ENCODE measurements around the gene TBX6.
A peak's percentile ranks its signal among the peaks of the same experiment; 100 is the strongest.

The TBX6 gene

GRCh38 chr16:30096862-30097563 is 5.3 kb upstream of the TBX6 start:
- Mint-ChIP-seq H3K4me3 (peak overlapping the region; percentile 55), H3K27me3 (no peaks in the 10 kb centered on the region), H3K4me1 (ENCODE audit: low read depth) (peaks cover 35% of the 10 kb centered on the region), H3K27ac (peak overlapping the region; percentile 95), H3K9me3 (peaks cover 52% of the 10 kb centered on the region), H3K36me3 (ENCODE audit: low read depth) (peaks cover 47% of the 10 kb centered on the region)
- intact Hi-C loops (cut with micrococcal nuclease): no loop called here

GRCh38 chr16:30096105-30096861 is 4.6 kb upstream of the TBX6 start, which contains the start of gene YPEL3:
Gene YPEL3 (minus strand): TSS chr16:30096213. CDS start chr16:30095482, 731 bp downstream.
- Mint-ChIP-seq H3K27ac (peak within 1 kb of the TSS; percentile 95), H3K4me3 (peak within 1 kb of the TSS; percentile 93), H3K4me1 (ENCODE audit: low read depth) (peaks cover 42% of the 10 kb centered on the region), H3K36me3 (ENCODE audit: low read depth) (peaks cover 47% of the 10 kb centered on the region), H3K9me3 (peaks cover 44% of the 10 kb centered on the region), H3K27me3 (no peaks in the 10 kb centered on the region)
- intact Hi-C loops (cut with micrococcal nuclease): no loop called here

- H3K9me3 Mint-ChIP-seq: peaks cover 36% of the 10 kb centered on the region
- intact Hi-C loops (cut with micrococcal nuclease): no loop called here
- H3K36me3 Mint-ChIP-seq (ENCODE audit: low read depth): peaks cover 47% of the 10 kb centered on the region
Measured at GRCh38 chr16:30095166-30096078, 3.7 kb upstream of the TBX6 start.

GRCh38 chr16:30094541-30095165 is 2.9 kb upstream of the TBX6 start:
- peak overlapping the region; percentile 95 for H3K27ac Mint-ChIP-seq
- H3K36me3 Mint-ChIP-seq (ENCODE audit: low read depth): peaks cover 47% of the 10 kb centered on the region
- intact Hi-C loops (cut with micrococcal nuclease): no loop called here
- peaks cover 28% of the 10 kb centered on the region for H3K9me3 Mint-ChIP-seq
- peaks cover 58% of the 10 kb centered on the region for H3K4me1 Mint-ChIP-seq (ENCODE audit: low read depth)
- peak overlapping the region; percentile 93 for H3K4me3 Mint-ChIP-seq
- no peaks in the 10 kb centered on the region for H3K27me3 Mint-ChIP-seq

More at GRCh38 chr16:30095166-30096078, 3.7 kb upstream of the TBX6 start:
- H3K27ac Mint-ChIP-seq: peak overlapping the region; percentile 95
- peaks cover 51% of the 10 kb centered on the region for H3K4me1 Mint-ChIP-seq (ENCODE audit: low read depth)
- peak overlapping the region; percentile 93 for H3K4me3 Mint-ChIP-seq
- no peaks in the 10 kb centered on the region for H3K27me3 Mint-ChIP-seq

GRCh38 chr16:30092373-30093010 is 768 bp upstream of the TBX6 start:
- peaks cover 44% of the 10 kb centered on the region for H3K36me3 Mint-ChIP-seq (ENCODE audit: low read depth)
- intact Hi-C loops (cut with micrococcal nuclease): loop anchor here (1.0 kb wide), 1 partner anchor 27 kb away; the partner anchor contains the start of gene ALDOA
- H3K4me3 Mint-ChIP-seq: peak overlapping the region; percentile 76
- H3K27me3 Mint-ChIP-seq: no peaks in the 10 kb centered on the region
- H3K9me3 Mint-ChIP-seq: peaks cover 17% of the 10 kb centered on the region
- H3K4me1 Mint-ChIP-seq (ENCODE audit: low read depth): peaks cover 80% of the 10 kb centered on the region
- peak overlapping the region; percentile 94 for H3K27ac Mint-ChIP-seq

GRCh38 chr16:30090610-30091331 is 953 bp downstream of the TBX6 start:
- H3K4me1 Mint-ChIP-seq (ENCODE audit: low read depth): peaks cover 97% of the 10 kb centered on the region
- H3K27ac Mint-ChIP-seq: peak overlapping the region; percentile 94
- intact Hi-C loops (cut with micrococcal nuclease): no loop called here
- peaks cover 8% of the 10 kb centered on the region for H3K9me3 Mint-ChIP-seq
- peaks cover 50% of the 10 kb centered on the region for H3K36me3 Mint-ChIP-seq (ENCODE audit: low read depth)
- H3K27me3 Mint-ChIP-seq: no peaks in the 10 kb centered on the region
- peak overlapping the region; percentile 76 for H3K4me3 Mint-ChIP-seq

GRCh38 chr16:30088832-30089624 is 2.7 kb downstream of the TBX6 start:
- Mint-ChIP-seq H3K9me3 (peaks cover 8% of the 10 kb centered on the region), H3K27ac (peak overlapping the region; percentile 94), H3K4me1 (ENCODE audit: low read depth) (peaks cover 87% of the 10 kb centered on the region), H3K4me3 (no peak overlapping the region), H3K27me3 (no peaks in the 10 kb centered on the region), H3K36me3 (ENCODE audit: low read depth) (peaks cover 51% of the 10 kb centered on the region)
- intact Hi-C loops (cut with micrococcal nuclease): no loop called here

GRCh38 chr16:30088237-30088831 is 3.4 kb downstream of the TBX6 start:
- Mint-ChIP-seq H3K9me3 (peaks cover 8% of the 10 kb centered on the region), H3K36me3 (ENCODE audit: low read depth) (peaks cover 51% of the 10 kb centered on the region), H3K27ac (peak overlapping the region; percentile 94), H3K4me3 (no peak overlapping the region), H3K4me1 (ENCODE audit: low read depth) (peaks cover 89% of the 10 kb centered on the region), H3K27me3 (no peaks in the 10 kb centered on the region)
- intact Hi-C loops (cut with micrococcal nuclease): no loop called here

- intact Hi-C loops (cut with micrococcal nuclease): no loop called here
- Mint-ChIP-seq H3K9me3 (peaks cover 8% of the 10 kb centered on the region), H3K4me3 (peak overlapping the region; percentile 62), H3K36me3 (ENCODE audit: low read depth) (peaks cover 61% of the 10 kb centered on the region), H3K27ac (peak overlapping the region; percentile 84), H3K27me3 (no peaks in the 10 kb centered on the region), H3K4me1 (ENCODE audit: low read depth) (peaks cover 89% of the 10 kb centered on the region)
Measured at GRCh38 chr16:30087181-30087898, 4.4 kb downstream of the TBX6 start.

GRCh38 chr16:30086291-30087140 is 5.2 kb downstream of the TBX6 start:
- Mint-ChIP-seq H3K4me3 (peak overlapping the region; percentile 62), H3K27me3 (no peaks in the 10 kb centered on the region), H3K4me1 (ENCODE audit: low read depth) (peaks cover 83% of the 10 kb centered on the region), H3K27ac (peak overlapping the region; percentile 84), H3K36me3 (ENCODE audit: low read depth) (peaks cover 70% of the 10 kb centered on the region), H3K9me3 (peaks cover 8% of the 10 kb centered on the region)
- intact Hi-C loops (cut with micrococcal nuclease): no loop called here
